Ecto neural progenitor cell (in vitro differentiated cells): ENCODE results near the gene BNIP3.

Experiments
- DNase-seq: peaks from one replicate; pipeline ENCODE4 v3.0.0-alpha.2; 2018; ENCODE audit warnings: low spot score

Gene BNIP3

DNA sequence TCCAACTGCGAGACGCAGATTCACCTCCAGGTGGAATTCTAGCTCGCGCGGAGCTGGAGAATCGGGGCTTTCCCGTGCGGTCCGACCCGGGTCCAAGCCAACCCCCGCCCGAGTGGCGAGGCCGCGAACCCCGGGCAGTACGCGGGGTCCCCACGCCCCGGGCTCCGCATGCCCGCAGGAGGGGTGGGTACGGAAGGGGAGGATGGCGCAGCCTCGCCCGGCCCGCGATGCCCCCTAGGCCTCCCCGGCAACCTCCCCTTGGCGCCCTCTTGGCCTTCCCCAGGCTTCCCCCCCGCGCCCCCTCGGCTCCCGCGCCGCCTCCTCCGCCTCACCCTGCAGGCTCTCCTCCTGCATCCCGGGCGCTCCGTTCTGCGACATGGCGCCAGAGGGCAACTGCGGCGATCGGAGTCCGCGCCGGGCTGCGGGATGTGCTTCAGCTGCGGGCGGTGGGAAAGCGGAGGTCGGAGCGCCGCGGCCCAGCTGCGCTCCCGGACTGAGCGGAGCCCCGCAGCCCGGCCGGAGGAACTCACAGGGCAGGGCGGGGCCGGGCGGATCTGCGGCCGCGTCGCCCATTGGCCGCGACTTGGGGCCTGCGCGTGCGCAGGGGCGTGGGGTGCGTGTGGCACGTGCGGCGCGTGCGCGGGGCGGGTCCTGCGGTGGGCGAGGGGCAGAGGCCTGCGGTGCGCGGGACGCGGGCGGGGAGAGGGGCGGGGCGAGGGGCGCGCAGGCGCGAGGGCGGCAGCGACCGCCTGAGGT, at the start of gene BNIP3:
Gene BNIP3 (minus strand): TSS at position 495 of the 756 bp plus-strand sequence. CDS start 117 bp downstream, at position 378.
- peak; percentile 97 for DNase-seq

DNA sequence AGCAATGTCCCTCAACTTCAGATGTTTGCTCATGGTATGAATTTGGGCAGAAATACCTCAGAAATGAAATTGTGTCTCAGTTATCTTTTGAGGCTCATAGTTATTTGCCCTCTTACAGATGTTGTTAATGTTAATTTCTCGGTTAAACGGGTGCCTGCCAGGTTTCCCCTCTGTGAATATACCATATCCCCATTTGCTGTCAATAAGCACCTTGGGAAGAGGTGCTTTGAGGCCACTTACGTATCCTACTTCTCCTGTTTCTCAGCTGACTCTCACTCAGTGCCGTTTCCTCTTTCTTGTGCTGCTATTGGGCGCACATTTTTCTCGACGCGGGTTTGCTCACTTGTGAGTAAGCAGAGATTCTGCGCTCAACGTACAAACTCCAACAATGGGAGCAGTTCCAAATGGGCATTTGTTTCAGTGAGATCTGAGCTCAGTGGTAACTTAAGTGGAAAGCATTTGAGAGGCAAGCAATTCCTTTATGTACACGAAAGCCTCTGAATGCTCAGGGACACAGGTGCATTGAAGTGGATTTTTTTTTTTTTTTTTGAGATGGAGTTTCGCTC, 49.3 kb upstream of the BNIP3 start:
- DNase-seq, result no peak

GRCh38 chr10:132028706-132029105, 47.0 kb upstream of the BNIP3 start:
- DNase-seq, result no peak

GRCh38 chr10:132027423-132027983, 45.8 kb upstream of the BNIP3 start:
- DNase-seq, result no peak

DNA sequence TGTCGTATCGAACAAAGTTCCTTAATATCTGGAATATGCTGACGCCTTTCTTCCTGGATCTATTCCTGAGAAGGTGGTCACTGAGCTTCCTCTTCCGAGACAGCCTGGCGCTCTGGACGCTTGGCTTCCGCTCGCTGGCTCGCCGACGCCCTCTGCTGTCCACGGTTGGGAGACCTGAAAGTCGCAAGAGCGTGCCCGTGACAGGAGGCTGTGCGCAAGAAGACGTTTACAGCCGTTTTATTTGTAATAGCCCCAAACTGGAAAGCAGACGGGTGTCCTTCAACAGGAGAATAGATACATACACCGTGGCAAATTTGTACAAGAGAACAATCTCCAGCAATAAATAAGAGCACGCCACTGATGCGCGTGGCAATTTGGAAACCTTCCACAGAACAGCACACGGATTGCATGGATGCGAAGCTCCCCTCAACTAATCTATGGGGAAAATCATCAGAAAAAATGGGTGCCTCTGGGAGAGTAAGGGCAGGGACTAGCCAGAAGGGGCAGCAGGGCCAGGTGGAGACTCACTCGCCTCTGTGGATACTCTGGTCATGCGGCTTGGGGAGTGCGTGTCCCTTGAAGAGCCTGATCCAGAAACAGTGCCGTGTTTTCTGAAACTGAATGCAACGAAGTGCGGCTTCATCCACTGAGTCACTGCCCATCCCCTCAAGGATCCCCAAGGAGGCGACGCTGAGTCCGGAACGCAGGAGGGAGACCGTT, 41.5 kb upstream of the BNIP3 start:
- peak; percentile 86 for DNase-seq

GRCh38 chr10:132022241-132022640, 40.5 kb upstream of the BNIP3 start:
- DNase-seq, result no peak

- no peak for DNase-seq
Observed at GRCh38 chr10:132021504-132022143, 39.9 kb upstream of the BNIP3 start.

DNA sequence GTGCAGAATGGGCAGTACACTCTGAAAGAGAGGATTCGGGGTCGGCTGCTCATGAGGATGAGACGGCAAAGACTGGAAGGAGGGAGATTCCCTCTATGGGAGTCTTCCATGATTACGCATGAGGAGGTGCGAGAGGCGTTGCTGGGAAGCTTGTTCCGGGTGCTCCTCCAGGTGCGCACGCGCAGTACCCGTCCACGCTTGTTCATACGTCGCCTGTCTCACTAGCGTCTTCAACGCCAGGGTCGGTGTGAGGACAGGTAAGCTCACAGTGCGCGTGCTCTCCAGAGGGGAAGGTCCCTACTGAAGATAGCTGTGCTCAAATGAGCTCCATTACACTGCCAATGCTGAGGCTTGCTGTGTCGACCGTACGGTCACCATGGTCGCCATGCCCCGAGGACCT, 39.3 kb upstream of the BNIP3 start:
- no peak for DNase-seq

DNA sequence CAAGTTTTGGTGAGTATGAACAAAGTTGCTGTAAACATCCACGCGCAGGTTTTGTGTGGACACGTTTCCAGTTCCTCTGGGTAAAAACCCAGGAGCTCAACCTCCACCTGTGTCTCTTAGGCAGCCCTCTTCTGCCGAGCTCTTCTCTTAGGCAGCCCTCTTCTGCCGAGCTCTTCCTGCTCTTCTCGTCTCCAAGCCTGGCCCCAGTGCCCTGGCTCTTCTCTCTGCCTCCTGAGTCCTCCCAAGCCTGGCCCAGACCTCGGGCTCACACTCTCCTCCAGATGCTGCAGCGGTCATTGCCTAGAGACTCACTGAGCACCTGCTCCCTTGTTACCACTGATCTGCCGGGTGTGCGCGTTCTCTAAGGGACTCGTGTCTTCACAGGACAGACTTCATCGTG, 38.7 kb upstream of the BNIP3 start:
- no peak for DNase-seq

GRCh38 chr10:132019366-132019765, 37.6 kb upstream of the BNIP3 start:
- DNase-seq, result no peak

GRCh38 chr10:132018446-132018845, 36.7 kb upstream of the BNIP3 start:
- DNase-seq, result no peak

DNA sequence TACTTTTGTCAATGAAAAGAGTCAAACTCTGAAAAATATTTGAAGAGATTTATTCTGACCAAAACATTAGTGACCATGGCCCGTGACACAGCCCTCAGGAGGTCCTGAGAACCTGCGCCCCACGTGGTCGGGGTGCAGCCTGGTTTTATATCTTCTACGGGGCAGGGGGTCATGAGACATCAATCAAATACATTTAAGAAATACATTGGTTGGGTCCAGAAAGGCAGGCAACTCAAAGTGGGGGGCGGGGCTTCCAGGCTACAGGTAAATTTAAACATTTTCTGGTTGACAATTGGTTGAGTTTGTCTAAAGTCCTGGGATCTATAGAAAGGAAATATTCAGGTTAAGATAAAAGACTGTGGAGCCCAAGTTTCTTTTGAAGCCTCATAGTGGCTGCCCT, 34.8 kb upstream of the BNIP3 start:
- DNase-seq, result no peak

DNA sequence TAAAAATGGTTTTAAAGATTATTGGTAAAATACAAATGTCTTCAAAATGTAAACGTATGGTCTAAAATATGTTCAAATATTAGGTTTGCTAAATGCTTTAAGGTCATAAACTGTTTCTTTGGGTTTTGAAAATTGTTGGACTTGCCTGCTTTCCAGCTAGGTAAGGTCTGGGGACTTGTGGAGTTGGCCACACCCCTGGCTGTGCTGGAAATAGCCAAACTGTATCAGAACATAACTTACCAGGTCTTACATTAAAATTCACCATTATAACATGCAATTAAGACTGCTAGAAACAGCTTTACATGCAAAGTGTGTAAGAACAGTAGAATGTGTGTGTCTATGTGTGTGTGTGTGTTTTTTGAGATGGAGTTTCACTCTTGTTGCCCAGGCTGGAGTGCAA, 29.7 kb upstream of the BNIP3 start:
- DNase-seq, result no peak

DNA sequence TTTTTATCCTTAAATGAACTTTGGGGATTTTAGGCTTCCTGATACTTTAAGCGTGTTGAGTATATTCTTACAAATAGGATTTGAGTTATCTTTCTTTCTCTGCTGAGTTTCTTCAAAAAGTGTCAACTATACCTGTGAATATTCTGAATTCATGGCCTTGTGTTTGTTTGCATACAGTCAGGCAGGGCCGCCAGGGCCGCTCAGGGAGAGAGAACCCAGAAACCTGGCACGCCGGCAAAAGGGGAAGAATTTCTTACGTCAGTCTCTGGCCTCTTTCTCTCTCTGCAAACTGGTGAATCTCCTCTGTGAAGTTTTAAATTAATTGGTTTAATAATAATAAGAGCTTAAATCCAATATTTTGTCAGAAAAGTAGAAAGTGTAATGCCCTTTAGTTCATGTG, 29.3 kb upstream of the BNIP3 start:
- no peak for DNase-seq

GRCh38 chr10:132010483-132010882, 28.8 kb upstream of the BNIP3 start:
- no peak for DNase-seq

GRCh38 chr10:132009575-132009974, 27.9 kb upstream of the BNIP3 start:
- DNase-seq, result no peak

GRCh38 chr10:132007681-132008080, 26.0 kb upstream of the BNIP3 start:
- DNase-seq, result no peak

DNA sequence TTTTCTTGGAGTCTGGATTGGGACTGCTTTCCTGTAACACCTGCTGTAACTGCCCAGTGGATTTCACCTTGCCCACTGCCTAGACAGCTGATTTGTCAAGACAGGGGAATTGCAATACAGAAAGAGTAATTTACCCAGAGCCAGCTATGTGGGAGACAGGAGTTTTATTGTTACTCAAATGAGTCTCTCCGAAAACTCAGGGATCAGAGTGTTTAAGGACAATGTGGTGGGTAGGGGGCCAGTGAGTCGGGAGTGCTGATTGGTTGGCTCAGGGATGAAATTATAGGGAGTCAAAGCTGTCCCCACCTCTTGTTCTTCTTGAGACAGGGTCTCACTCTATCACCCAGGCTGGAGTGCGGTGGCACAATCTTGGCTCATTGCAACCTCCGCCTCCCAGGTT, 25.2 kb upstream of the BNIP3 start:
- DNase-seq, result no peak

DNA sequence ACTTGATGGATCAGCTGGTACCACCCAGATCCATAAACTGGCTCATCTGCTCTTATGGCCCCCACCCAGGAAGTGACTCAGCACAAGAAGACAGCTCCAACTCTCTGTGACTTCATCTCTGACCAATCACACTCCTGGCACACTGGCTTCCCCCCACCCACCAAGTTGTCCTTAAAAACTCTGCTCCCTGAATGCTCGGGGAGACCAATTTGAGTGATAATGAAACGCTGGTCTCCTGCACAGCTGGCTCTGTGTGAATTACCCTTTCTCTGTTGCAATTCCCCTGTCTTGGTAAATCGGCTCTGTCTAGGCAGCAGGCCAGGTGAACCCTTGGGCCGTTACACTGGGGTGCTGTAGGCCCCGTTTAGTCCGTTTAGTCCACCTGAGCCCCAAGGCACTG, 23.4 kb upstream of the BNIP3 start:
- no peak for DNase-seq

DNA sequence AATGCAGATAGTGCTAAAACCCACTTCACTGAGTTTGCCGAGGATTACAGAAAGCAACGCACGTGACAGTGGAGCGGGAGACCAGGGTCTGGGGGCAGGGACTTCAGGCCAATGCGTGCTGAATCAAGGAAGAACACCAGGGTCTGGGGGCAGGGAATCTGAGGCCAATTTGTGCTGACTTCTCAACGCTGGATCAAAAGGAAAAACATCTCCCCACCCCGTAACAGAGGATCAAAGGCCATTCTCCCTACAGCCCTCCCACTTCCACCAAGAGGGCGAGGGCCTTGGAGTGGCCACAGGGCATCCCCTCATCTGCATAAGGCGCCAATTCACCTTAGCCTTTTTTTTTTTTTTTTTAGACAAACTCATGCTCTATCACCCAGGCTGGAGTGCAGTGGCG, 22.3 kb upstream of the BNIP3 start:
- DNase-seq, result no peak

DNA sequence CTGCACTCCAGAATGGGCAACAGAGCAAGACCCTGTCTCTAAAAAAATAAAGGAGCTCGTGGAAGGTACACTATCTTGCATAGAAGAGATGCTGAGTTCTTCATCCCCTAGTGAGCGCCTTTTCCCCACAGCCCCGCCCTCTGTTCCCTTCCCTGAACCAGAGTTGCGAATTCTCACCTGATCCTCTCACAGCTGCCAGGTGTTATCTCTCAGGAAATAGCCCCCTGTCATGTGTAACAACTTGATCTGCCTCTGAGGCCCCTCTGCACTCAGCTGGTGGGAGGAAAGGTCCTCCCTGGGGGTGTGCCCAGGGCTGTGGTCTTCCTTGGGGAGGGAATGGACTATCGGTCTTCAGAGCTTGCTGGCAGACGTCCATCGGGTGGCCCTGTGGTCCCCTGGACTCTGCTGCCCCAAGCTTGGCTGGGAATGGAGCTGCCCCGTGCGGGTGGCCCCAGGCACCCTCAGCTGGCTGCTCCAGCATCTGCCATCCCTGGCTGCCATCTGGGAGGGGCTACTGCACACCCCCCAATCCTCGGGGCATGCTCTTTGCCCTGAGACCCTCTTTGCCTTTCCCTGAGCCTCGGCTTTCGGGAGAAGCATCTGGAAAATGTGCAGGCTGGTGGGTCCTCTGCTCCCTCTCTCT, 21.7 kb upstream of the BNIP3 start:
- DNase-seq, result no peak

DNA sequence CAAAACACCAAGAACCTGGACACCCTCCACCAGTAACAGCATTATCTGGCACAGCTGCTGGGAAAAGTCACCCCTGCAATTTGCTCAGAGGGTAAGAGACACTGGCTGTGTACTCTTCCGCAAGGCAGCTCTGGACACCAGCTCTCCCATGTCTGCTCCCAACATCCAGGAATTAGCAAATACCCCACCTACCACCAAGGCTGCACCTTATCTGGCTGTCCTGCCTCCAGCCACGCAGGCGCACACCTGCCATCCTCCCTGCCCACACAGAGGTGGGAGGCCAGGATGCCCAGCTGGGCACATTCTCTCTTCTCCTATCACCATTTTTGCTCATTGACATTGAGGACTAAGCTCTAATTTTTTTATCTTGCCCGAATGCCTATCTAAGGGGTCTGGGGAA, 20.3 kb upstream of the BNIP3 start:
- DNase-seq, result no peak
